Amygdala (tissue), 56 donors: ENCODE data around the gene PRPF40A.

ENCODE experiments used
- DNase-seq, 56 donors: peaks; one replicate each; lab custom pipeline; 2025; lab: John Stamatoyannopoulos, UW

Gene PRPF40A

GRCh38 chr2:152655880-152656279, 61.4 kb downstream of the PRPF40A start:
- no peak for DNase-seq

GRCh38 chr2:152651834-152652233, 65.4 kb downstream of the PRPF40A start:
- DNase-seq: no peak

GRCh38 chr2:152650768-152651371, 66.4 kb downstream of the PRPF40A start:
- no peak for DNase-seq

DNA sequence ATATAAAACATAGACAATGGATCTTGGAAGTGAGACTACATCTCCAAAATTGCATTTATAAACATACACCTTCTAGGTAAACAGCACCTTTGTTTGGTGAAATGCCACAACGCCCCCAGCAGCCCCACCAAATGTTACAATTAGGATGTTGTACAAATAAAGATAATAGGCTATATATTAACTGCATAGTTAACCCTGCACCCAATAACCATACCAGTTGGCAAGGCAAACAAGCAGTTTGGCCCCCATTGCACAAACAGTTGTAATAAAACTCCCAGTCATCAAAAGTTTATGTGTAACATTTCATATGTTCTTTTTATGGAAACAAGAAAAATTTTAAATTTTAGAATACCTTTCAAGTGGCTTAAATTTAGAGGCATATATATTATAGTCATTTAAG, 67.3 kb downstream of the PRPF40A start:
- no peak for DNase-seq

DNA sequence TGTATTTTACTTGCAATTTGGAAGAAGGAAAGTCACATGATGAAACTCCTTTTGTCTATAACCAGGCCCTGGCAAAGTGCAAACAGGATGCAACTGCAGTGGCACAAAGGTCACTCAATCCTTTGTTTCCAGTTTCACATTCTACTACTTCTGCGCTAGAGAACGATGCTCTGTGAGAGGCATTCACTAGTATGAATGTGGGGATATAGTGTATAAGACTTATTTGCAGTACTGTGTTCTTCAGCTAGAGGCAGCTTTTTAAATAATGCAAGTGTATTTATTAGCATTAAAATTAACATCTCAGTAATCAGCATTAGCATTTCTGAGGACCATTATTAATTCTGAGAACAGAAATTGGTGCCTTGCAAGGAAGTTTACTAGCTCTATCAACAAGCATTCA, 68.9 kb downstream of the PRPF40A start:
- DNase-seq: no peak

DNA sequence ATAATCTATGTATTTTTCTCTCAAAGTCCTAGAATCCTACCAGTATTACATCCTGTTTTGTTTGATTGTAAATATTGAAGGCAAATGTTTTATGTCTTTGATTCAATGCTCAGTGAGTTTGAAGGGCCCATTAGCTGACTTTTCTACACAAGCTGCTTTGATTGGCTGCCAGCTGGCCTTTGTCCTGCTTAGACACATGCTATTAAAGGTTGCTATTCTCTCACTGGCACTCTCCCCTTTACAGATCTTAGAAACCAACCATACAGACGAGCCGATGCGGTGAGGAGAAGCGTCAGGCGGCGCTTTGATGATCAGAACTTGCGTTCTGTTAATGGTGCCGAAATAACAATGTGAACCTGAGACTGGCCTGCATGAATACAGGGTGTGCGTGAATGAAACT, 69.7 kb downstream of the PRPF40A start:
- DNase-seq: peak in 29 of 56 donors; percentile 7 to 68 (median 36)

DNA sequence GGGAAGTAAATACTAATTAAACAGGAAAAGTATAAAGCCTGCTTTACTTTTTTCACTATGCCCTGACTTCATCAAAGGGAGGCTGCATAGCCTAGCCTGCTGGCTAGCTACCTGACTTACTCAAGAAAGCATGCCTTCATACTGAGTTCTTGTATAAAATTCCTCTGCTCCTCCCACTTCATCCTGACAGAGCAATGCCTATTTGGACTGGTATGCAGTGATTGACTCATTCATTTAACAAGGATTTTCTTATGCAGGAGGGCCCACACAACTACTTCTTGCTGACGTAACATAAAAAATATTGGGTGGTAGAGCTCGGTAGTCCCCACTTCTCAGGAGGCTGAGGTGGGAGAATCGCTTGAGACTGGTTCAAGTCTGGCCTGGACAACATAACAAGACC, 70.5 kb downstream of the PRPF40A start:
- DNase-seq: no peak

DNA sequence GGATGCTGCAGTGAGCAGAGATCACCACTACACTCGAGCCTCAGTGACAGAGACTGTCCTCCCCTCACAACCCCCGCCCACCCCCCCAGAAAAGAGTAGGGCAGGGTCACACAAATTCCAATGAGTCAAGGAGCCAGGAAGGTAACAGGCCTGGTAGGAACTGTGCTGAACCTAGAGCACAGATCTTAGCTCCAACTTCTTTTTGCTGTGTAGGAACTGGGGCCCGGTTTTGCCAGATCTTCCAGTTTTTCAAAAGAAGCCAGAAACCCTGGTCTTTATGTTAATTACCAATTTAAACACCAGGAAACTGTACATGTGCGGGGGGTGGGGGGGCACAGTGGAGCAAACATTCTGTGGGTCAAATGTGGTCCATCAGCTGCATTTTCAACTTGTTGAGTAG, 71.0 kb downstream of the PRPF40A start:
- DNase-seq: no peak

DNA sequence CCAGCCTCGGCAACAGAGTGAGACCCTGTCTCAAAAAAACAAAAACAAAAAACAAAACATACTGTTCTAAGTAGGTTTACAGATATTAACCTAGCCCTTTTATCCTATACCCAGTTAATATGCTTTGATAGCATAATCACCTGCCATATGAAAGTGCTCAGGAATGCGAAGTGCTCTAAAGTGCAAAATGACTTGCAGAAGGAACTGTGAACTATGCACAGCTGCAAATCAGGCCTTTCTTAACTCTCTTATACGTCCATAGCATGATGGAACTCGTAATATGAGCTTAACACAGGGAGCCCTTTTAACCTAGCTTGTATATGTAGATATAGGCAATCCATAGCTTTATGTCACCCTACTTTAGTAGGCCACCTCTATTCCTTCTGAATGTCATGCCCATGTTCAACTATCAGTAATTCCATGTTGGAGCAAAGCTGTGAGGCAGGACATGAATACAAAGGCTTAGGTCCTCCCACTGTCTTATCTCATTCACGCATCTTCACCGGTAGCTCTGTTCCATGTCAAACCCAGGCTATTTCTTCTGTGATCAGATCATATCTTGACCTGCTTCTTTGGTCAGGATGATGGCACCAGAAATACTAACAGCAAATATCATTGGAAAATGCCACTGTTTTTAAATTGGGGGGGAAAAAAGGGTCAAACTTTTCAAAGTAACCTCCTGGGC, 72.9 kb downstream of the PRPF40A start:
- no peak for DNase-seq

- no peak for DNase-seq
Measured at GRCh38 chr2:152638590-152638989, 78.7 kb downstream of the PRPF40A start.

DNA sequence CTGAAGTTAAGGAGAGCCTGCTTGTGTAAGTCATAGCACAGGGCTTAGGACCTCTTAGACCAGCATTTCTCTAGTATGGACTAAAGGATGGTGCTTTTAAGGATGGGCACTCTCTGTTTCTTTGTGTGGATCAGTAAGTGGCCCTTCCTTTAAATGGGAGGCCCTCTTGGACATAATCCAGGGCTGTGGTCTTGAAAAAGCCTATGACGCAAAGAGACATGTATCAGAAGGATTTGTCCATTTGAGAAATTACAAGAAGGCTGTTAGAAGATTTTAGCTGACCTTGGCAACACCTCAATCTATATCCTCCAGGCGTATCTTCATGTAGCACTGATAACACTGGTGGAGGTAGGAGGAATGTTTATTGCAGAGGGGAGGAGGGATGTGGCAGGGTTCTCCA, 79.2 kb downstream of the PRPF40A start:
- no peak for DNase-seq

GRCh38 chr2:152637251-152637650, 80.0 kb downstream of the PRPF40A start:
- no peak for DNase-seq

DNA sequence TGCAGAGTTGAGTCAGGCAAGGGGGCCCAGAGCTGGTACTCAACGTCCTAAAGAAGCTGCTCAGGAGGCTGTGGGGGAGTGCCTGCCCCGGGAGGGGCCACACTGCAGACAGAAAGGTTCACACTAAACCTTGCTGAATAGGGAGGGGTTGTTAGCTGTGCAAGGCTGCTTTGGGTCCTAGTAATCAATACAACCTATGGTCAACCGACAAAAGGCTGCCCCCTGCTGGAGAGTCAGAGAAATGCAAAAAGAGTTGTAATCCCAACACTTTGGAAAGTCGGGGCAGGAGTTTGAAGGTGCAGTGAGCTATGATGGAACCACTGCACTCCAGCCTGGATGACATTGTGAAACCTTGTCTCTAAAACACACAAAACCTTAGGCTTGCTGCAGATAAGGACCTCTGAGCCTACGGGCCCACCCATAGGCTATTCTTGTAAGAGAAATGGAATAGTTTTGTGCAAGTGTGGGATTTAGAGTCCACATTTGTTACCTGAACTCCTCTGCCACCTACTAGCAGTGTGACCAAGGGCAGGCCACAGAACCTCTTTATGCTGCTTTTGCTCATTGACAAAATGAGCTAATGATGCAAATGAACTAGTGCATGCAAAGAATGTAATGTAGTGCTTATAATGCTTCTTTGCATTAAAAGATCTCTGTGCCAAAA, 81.5 kb downstream of the PRPF40A start:
- DNase-seq: peak in 38 of 56 donors; percentile 8 to 75 (median 27)

DNA sequence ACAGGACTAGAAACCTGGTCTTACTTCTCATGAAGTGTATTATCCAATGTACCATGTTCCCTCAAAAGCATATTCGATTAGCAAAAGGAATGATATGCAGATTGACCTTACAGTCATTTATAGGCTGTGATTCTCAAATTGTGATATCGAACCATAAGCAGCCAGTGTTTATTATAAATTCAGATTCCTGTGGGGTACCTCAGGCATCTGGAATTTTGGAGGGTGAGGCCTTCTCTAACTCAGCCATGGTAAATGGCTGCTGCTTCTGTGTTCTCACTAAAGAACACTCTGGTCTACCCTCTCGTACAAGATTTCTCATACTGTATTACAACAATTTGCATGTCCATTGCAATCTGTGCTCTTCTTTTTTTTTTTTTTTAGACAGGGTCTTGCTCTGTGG, 84.5 kb downstream of the PRPF40A start:
- DNase-seq: no peak

DNA sequence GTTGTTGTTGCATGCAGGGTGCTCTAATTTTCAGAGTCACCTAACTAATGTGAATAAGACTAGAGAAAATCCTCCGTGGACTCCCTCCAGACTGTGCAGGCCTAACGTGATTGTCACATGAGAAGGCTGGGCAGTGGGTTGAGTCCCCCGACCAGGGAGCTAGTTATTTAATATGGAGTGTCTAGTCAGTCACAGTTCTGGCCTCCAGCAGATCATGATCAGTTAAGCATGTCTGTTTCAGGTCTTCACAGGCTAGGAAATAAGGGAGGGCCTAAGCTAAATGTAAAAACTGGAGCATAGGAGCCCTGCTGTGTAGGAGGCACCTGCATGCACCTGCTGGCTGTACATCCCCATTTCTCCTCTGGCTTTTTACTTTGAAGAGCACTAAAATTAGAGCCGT, 86.8 kb downstream of the PRPF40A start:
- no peak for DNase-seq

GRCh38 chr2:152629202-152629601, 88.1 kb downstream of the PRPF40A start:
- no peak for DNase-seq

DNA sequence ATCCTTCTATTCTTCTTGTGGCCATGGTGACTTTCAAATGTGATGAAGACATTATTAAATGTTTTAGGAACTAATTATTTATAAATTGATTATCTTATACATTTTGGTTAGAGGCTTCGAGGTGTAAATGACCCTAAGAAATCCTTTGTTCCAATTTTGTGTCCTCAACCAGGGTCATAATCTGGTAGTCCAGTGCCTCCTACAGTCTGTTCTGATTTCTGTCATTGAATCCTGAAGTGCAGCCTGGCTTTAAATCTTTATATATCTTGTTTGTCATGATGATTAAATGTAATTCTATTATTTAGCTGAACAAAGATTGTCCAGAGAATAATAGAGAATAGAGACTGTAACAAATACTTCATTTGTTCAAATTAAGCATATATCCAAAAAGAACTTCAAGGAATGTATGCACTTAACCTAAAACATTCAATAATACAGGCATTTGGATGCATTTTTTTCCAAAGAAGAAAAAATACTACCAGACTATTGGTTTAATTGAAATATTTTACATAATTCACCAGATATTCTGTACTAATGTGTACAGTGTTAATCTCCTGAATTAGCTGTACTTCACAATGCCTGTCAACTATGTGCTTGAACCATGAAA, 89.8 kb downstream of the PRPF40A start:
- DNase-seq: peak in 3 of 56 donors; percentile 6 to 22 (median 15)

GRCh38 chr2:152626911-152627339, 90.3 kb downstream of the PRPF40A start:
- no peak for DNase-seq

DNA sequence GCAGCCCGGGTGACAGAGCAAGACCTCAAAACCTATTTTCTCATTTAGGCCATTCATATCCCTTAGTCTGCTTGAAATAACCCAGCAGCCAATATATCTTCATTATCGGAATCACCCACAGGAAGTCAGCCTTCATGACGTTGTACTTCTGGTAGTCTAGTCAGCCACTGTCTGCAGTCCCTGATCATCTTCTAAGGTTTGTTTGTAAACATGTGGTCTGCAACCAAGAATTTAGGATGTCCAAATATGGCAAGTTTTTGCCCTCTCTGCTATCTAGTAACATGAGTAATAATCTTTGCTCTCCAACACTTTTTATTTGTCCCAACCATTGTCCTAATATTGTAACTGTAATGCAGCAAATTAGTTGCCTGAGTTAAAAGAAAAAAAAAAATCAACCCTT, 92.5 kb downstream of the PRPF40A start:
- no peak for DNase-seq

DNA sequence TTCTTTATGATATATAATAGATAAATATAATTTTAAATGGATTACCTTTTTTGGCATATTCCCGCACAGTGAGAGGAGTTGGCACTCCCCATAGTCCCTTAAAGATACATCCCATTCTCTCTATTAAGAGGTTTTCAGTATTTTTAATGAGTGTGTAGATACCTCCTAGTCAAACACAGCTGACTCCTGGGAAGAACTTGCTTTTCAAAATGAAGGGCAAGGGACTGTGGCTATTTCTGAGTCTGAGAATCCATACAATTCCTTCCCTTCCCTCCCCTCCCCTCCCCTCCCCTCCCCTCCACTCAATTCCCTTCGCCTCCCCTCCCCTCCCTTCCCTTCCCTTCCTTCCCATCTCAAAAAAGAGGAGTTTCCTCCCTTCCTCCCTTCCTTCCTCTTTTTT, 93.5 kb downstream of the PRPF40A start:
- no peak for DNase-seq

DNA sequence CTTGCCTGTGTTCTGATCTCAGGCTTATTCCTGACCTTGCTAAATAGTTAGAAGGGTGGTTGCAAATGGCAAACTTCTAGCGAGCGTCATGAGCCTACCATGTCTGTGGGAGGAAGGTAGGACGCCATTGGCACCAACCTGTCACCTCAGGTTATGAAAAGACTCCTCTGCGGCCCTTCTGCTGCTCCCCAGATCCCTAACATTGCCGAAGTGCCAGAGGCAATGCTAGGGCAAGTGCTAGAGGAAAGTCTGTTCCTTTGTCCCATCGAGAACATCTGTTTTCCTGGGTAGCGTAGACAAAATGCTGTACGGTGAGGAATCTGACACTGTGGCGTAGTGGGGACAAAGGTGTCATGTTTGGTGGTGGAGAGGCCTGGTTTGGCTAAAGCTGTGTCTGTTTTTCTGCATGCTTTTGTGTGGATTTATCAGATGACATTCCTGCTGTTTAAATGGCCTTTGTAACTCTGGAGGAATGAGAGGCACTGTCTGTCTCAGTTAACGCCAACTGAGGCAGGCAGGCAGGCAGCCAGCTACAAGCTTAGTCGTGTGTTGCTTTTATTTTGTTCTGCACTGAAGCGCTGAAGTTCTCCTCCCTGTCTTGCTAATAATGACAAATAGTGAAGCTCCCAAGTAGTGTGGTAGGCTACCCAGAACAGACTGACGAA, 94.1 kb downstream of the PRPF40A start:
- DNase-seq: peak in 4 of 56 donors; percentile 9 to 30 (median 10)
